Adrenal gland (tissue), 12 donors: ENCODE results near the gene CGNL1. TPM values are rescaled to one million over a fixed set of nuclear protein-coding genes. Genes with fewer than 3 reads are reported as not detected.

Experiments
- DNase-seq, 7 donors: peaks; one replicate each; pipeline ENCODE4 v3.0.0-alpha.2; 2019 to 2020
- H3K27ac ChIP-seq, 5 donors: fragments of 200-600 bp; sonication (generic) in 4 of 5; 1 replicate in 3 of 5; 2 replicates in 2 of 5; pipeline versions ENCODE4 v1.5.1 to v1.8.0; 2016 to 2020; ENCODE audit warnings: mild to moderate bottlenecking in 1 of 5
- H3K27me3 ChIP-seq: fragments of 200-600 bp; 2 replicates; pipeline ENCODE4 v1.8.0; 2021
- H3K36me3 ChIP-seq, 2 donors: fragments of 200-600 bp; replicated peaks in 1 of 2; 1 replicate in 1 of 2; 2 replicates in 1 of 2; pipeline versions ENCODE4 v1.5.1 to v1.8.0; 2018 to 2022
- H3K4me1 ChIP-seq, 2 donors: fragments of 200-600 bp; replicated peaks in 1 of 2; 1 replicate in 1 of 2; 2 replicates in 1 of 2; pipeline versions ENCODE4 v1.5.1 to v1.8.0; 2018 to 2021
- H3K4me3 ChIP-seq, 4 donors: fragments of 200-600 bp; sonication (generic) in 3 of 4; one replicate each; pipeline ENCODE4 v1.5.1; 2016 to 2018
- H3K9me3 ChIP-seq, 3 donors: fragments of 200-600 bp; sonication (generic) in 1 of 3; replicated peaks in 1 of 3; 1 replicate in 2 of 3; 2 replicates in 1 of 3; pipeline versions ENCODE4 v1.5.1 to v1.8.0; 2016 to 2021
- POLR2A ChIP-seq, 2 donors: fragments of 450-650 bp; IDR thresholded peaks; one replicate each; pipeline ENCODE4 v1.6.1; 2017; ENCODE audit warnings: antibody characterized with exemption in 2 of 2, mild to moderate bottlenecking in 2 of 2, moderate library complexity in 1 of 2
- WGBS, 4 donors: extraction: QIAGEN DNeasy Blood & Tissue Kit in 2 of 4; methylation state at CpG; one replicate each; pipeline versions ENCODE4 v1.1.5 to v1.1.7; 2013 to 2017; 5-methylcytosine and 5-hydroxymethylcytosine counted together
- intact Hi-C, 2 donors: fragments of 100-400 bp; cut with DNase I; formaldehyde crosslinking; loops; one replicate each; pipeline versions ENCODE4 v1.14.1 to v1.15.0; 2022 to 2023
- polyA plus RNA-seq, 3 donors: library from polyadenylated mRNA; stranded (reverse); fragments of 200-250 nt in 2 of 3; fragments of 350-450 nt in 1 of 3; fragmentation: Illumina TruSeq in 1 of 3; extraction: RNeasy Lipid Tissue Mini Kit (QIAGEN cat#74804) in 1 of 3; gene quantifications; one replicate each; pipeline ENCODE4 v1.2.3, GENCODE V29; 2013 to 2014
- total RNA-seq, 9 donors: library from RNA; depleted of rRNA in 4 of 9; stranded (reverse); fragments of >200 nt in 4 of 9; fragments of 120-200 nt in 1 of 9; fragmentation: NEBNext Ultra II Directional in 1 of 9; extraction: Animal tissue kit (Norgen Biotek cat#: 25700) in 1 of 9; gene quantifications; one replicate each; pipeline versions ENCODE4 v1.1.0 to v1.2.4, GENCODE V29; 2013 to 2023
- TF ChIP-seq, protein P1 (sequence below), 6 experiments: fragments of 450-650 bp in 4 of 6; fragments of 200-600 bp in 2 of 6; sonication (generic) in 1 of 6; IDR thresholded peaks; 1 replicate in 5 of 6; 2 replicates in 1 of 6; pipeline versions ENCODE4 v1.5.1 to v1.8.0; 2016 to 2021; ENCODE audit warnings: antibody characterized with exemption in 6 of 6, mild to moderate bottlenecking in 2 of 6, moderate library complexity in 1 of 6
- donor health status: healthy with polysubstance abuse.
- donor health status: Bipolar disorder and iron deficiency.
- donor health status: DM: yes; HTN: yes; CAD: no.
- donor health status: DM: no; HTN: no; CAD: no.
- donor health status: DM: no; HTN: no; CAD: no.
- donor health status: DM: yes; HTN: yes; CAD: no.

CGNL1 gene
- total and polyA plus RNA-seq, 12 donors: 5.2 to 49.5 (median 22.0) TPM

GRCh38 chr15:57422113-57422754 lies 45.9 kb downstream of the CGNL1 start:
- Histone ChIP-seq H3K4me1 (peaks cover 0 to 8% of the 10 kb centered on the region in 2 donors), H3K9me3 (no peaks in the 10 kb centered on the region), H3K4me3 (no peak overlapping the region), H3K27ac (no peak overlapping the region), H3K36me3 (no peaks in the 10 kb centered on the region), H3K27me3 (no peaks in the 10 kb centered on the region)
- intact Hi-C loops: no loop called here
- TF ChIP-seq, protein P1, sequence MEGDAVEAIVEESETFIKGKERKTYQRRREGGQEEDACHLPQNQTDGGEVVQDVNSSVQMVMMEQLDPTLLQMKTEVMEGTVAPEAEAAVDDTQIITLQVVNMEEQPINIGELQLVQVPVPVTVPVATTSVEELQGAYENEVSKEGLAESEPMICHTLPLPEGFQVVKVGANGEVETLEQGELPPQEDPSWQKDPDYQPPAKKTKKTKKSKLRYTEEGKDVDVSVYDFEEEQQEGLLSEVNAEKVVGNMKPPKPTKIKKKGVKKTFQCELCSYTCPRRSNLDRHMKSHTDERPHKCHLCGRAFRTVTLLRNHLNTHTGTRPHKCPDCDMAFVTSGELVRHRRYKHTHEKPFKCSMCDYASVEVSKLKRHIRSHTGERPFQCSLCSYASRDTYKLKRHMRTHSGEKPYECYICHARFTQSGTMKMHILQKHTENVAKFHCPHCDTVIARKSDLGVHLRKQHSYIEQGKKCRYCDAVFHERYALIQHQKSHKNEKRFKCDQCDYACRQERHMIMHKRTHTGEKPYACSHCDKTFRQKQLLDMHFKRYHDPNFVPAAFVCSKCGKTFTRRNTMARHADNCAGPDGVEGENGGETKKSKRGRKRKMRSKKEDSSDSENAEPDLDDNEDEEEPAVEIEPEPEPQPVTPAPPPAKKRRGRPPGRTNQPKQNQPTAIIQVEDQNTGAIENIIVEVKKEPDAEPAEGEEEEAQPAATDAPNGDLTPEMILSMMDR (IDR thresholded peaks at IDR 0.05): no peak
- 82 to 94% (median 89%) methylated on average over 2 of the region's 2 CpGs for WGBS, 4 donors
- DNase-seq: no peak

DNA sequence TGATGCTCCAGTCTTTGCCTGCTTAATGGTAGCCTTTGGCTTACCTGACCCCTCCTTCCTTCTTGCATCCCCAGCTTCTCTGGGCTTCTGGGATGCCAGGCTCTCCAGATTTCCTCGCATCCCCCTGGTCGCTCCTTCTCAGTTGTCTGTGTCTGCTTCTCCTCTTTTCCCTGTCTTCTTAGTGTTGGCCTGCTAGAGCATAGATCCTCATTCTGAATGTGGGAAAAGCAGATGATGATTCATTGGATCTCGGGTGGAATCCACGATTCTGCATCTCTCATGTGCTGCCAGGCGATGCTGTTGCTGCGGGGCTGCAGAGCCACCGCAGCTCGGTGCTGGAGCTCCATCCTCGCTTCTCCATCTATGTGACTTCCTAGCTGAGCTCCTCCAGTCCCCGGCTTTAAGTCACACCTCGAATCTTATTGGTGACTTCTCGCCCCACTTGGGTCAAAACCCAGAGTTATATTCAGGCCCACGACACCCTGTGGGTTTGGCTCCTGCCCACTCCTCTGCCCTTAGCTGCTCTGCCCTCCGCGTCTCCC lies 47.4 kb downstream of the CGNL1 start:
- intact Hi-C loops: no loop called here
- Histone ChIP-seq H3K27me3 (no peaks in the 10 kb centered on the region), H3K9me3 (no peaks in the 10 kb centered on the region), H3K27ac (no peak overlapping the region), H3K4me3 (no peak overlapping the region), H3K4me1 (peaks cover 0 to 15% of the 10 kb centered on the region in 2 donors), H3K36me3 (no peaks in the 10 kb centered on the region)
- WGBS, 4 donors: 86 to 97% (median 92%) methylated on average over 15 of the region's 15 CpGs
- DNase-seq: no peak
- TF ChIP-seq, protein P1 (IDR thresholded peaks at IDR 0.05): no peak
- TF ChIP-seq POLR2A (IDR thresholded peaks at IDR 0.05): no peak

GRCh38 chr15:57424628-57425405 lies 48.5 kb downstream of the CGNL1 start:
- Histone ChIP-seq H3K27me3 (no peaks in the 10 kb centered on the region), H3K36me3 (no peaks in the 10 kb centered on the region), H3K27ac (no peak overlapping the region), H3K4me1 (peaks cover 0 to 9% of the 10 kb centered on the region in 2 donors), H3K4me3 (no peak overlapping the region), H3K9me3 (no peaks in the 10 kb centered on the region)
- DNase-seq: no peak
- intact Hi-C loops: no loop called here
- no peak for TF ChIP-seq POLR2A (IDR thresholded peaks at IDR 0.05)
- TF ChIP-seq, protein P1 (IDR thresholded peaks at IDR 0.05): no peak
- 83 to 85% (median 84%) methylated on average over 6 of the region's 6 CpGs for WGBS, 4 donors

- DNase-seq: no peak
- Histone ChIP-seq H3K9me3 (no peaks in the 10 kb centered on the region), H3K27me3 (no peaks in the 10 kb centered on the region), H3K4me1 (peaks cover 0 to 8% of the 10 kb centered on the region in 2 donors), H3K4me3 (no peak overlapping the region), H3K36me3 (no peaks in the 10 kb centered on the region), H3K27ac (no peak overlapping the region)
- TF ChIP-seq, protein P1 (IDR thresholded peaks at IDR 0.05): no peak
- TF ChIP-seq POLR2A (IDR thresholded peaks at IDR 0.05): no peak
- intact Hi-C loops: no loop called here
- WGBS, 4 donors: 57 to 98% (median 61%) methylated on average over 2 to 3 of the region's 3 CpGs
These were observed 49.5 kb downstream of the CGNL1 start for GRCh38 chr15:57425842-57426241.
